Right lobe of liver (tissue), 6 donors: ENCODE results near the gene ATXN2. TPM values are rescaled to one million over a fixed set of nuclear protein-coding genes. Genes with fewer than 3 reads are reported as not detected.

Source experiments
- ATAC-seq, 4 donors: fragments of 200-7000 bp; cut with Tn5 transposase; one replicate each; pipeline ENCODE4 v1.9.1; 2020; ENCODE audit warnings: mild to moderate bottlenecking in 4 of 4, moderate library complexity in 4 of 4
- DNase-seq, 3 donors: peaks; one replicate each; pipeline ENCODE4 v3.0.0-alpha.2; 2020
- H3K27ac ChIP-seq, 3 donors: fragments of 200-600 bp; one replicate each; pipeline ENCODE4 v1.8.0; 2022
- H3K27me3 ChIP-seq, 2 donors: fragments of 200-600 bp; one replicate each; pipeline ENCODE4 v1.8.0; 2022
- H3K36me3 ChIP-seq, 4 donors: fragments of 200-600 bp; sonication (generic) in 1 of 4; one replicate each; pipeline versions ENCODE4 v1.5.1 to v1.8.0; 2017 to 2022; ENCODE audit warnings: control low read depth in 1 of 4
- H3K4me1 ChIP-seq, 4 donors: fragments of 200-600 bp; sonication (generic) in 1 of 4; one replicate each; pipeline versions ENCODE4 v1.5.1 to v1.8.0; 2017 to 2022; ENCODE audit warnings: control low read depth in 1 of 4
- H3K4me3 ChIP-seq, 3 donors: fragments of 200-600 bp; one replicate each; pipeline ENCODE4 v1.8.0; 2022
- H3K9me3 ChIP-seq, 4 donors: fragments of 200-600 bp; sonication (generic) in 1 of 4; one replicate each; pipeline versions ENCODE4 v1.5.1 to v1.8.0; 2017 to 2022; ENCODE audit warnings: control low read depth in 1 of 4
- CTCF ChIP-seq, 4 donors: fragments of 200-600 bp in 3 of 4; fragments of 450-650 bp in 1 of 4; IDR thresholded peaks; one replicate each; pipeline versions ENCODE4 v1.5.1 to v1.8.0; 2016 to 2022; ENCODE audit warnings: antibody characterized with exemption in 4 of 4, mild to moderate bottlenecking in 2 of 4
- POLR2A ChIP-seq: fragments of 450-650 bp; IDR thresholded peaks from one replicate; pipeline ENCODE4 v1.6.1; 2017; ENCODE audit warnings: antibody characterized with exemption, mild to moderate bottlenecking
- WGBS: methylation state at CpG from one replicate; pipeline ENCODE4 v1.1.6; 2018; ENCODE audit warnings: low coverage, low lambda C conversion rate; ENCODE audit not compliant: insufficient coverage; ENCODE audit errors: missing lambda C conversion rate; 5-methylcytosine and 5-hydroxymethylcytosine counted together
- intact Hi-C, 2 donors: fragments of 100-400 bp; cut with DNase I; formaldehyde crosslinking; loops; one replicate each; pipeline versions ENCODE4 v1.11.2 to v1.14.1; 2022
- total RNA-seq, 6 experiments: library from RNA; depleted of rRNA in 2 of 6; stranded (reverse); fragments of >200 nt in 2 of 6; fragmentation: NEBNext Ultra II Directional in 3 of 6; extraction: Animal tissue kit (Norgen Biotek cat#: 25700) in 3 of 6; gene quantifications; one replicate each; pipeline versions ENCODE4 v1.1.0 to v1.2.4, GENCODE V29; 2016 to 2023
- donor health status: DM: no; HTN: yes; CAD: no.
- donor health status: DM: no; HTN: no; CAD: no.
- donor health status: DM: no; HTN: no; CAD: no.
- donor health status: DM: no; HTN: yes; CAD: no.
- donor health status: DM: no; HTN: yes; CAD: no.

Gene ATXN2
- total RNA-seq, 6 experiments from 2014 or later = 19.1 to 39.5 (median 27.6) TPM

- Histone ChIP-seq H3K9me3 (no peaks in the 10 kb centered on the region), H3K27ac (no peak overlapping the region), H3K36me3 (peaks cover 3 to 94% (median 21%) of the 10 kb centered on the region in 4 donors), H3K4me1 (peaks cover 0 to 13% (median 7%) of the 10 kb centered on the region in 4 donors), H3K27me3 (no peaks in the 10 kb centered on the region), H3K4me3 (no peak overlapping the region)
- WGBS = 33% methylated on average over 1 of the region's 4 CpGs
- TF ChIP-seq CTCF (IDR thresholded peaks at IDR 0.05) = no peak
- no peak for TF ChIP-seq POLR2A
- ATAC-seq (no peak), DNase-seq (peak in 1 of 3 donors; percentile 32)
- intact Hi-C loops = loop anchor here in 1 of 2 donors (10.0 kb wide), 1 partner anchor 56 kb away; no protein-coding TSS in a partner anchor
These were observed 148.4 kb downstream of the ATXN2 start for GRCh38 chr12:111450676-111451075.

GRCh38 chr12:111448846-111449790, 150.0 kb downstream of the ATXN2 start:
- H3K4me1 ChIP-seq = peaks cover 0 to 27% (median 15%) of the 10 kb centered on the region in 4 donors
- no peaks in the 10 kb centered on the region for H3K9me3 ChIP-seq
- no peak overlapping the region for H3K4me3 ChIP-seq
- DNase-seq = peak in 1 of 3 donors; percentile 30
- TF ChIP-seq POLR2A (no peak), CTCF (IDR thresholded peaks at IDR 0.05) (no peak)
- WGBS = 52% methylated on average over 3 of the region's 4 CpGs
- ATAC-seq = no peak
- intact Hi-C loops = loop anchor here (5.0 kb wide), 2 partner anchors 37 to 47 kb away; no protein-coding TSS in a partner anchor
- H3K36me3 ChIP-seq = peaks cover 0 to 81% (median 15%) of the 10 kb centered on the region in 4 donors
- no peak overlapping the region for H3K27ac ChIP-seq
- no peaks in the 10 kb centered on the region for H3K27me3 ChIP-seq

- Histone ChIP-seq H3K4me1 (peaks cover 0 to 31% (median 15%) of the 10 kb centered on the region in 4 donors), H3K27ac (no peak overlapping the region)
These were observed 150.8 kb downstream of the ATXN2 start for GRCh38 chr12:111448266-111448830.

More at GRCh38 chr12:111448266-111448830, 150.8 kb downstream of the ATXN2 start:
- intact Hi-C loops = loop anchor here (5.0 kb wide), 2 partner anchors 36 to 46 kb away; no protein-coding TSS in a partner anchor
- H3K9me3 ChIP-seq = no peaks in the 10 kb centered on the region
- H3K4me3 ChIP-seq = no peak overlapping the region
- peaks cover 0 to 74% (median 14%) of the 10 kb centered on the region in 4 donors for H3K36me3 ChIP-seq
- ATAC-seq (no peak), DNase-seq (peak in 1 of 3 donors; percentile 25)
- no peaks in the 10 kb centered on the region for H3K27me3 ChIP-seq
- no peak for TF ChIP-seq CTCF (IDR thresholded peaks at IDR 0.05)
- TF ChIP-seq POLR2A = no peak
- WGBS = 66% methylated on average over 6 of the region's 9 CpGs
